ENCODE results near the gene ETV5.

ETV5 gene

GRCh38 chr3:186079925-186080324 lies 29.0 kb downstream of the ETV5 start:
- TF ChIP-seq CTCF (IDR thresholded peaks at IDR 0.05) = no peak
- Histone ChIP-seq H3K4me3 (no peak overlapping the region), H3K27ac (no peak overlapping the region)
- no peak for DNase-seq (ENCODE audit: low spot score)

GRCh38 chr3:186077466-186077865 lies 31.4 kb downstream of the ETV5 start:
- no peak for DNase-seq (ENCODE audit: low spot score)
- TF ChIP-seq CTCF (IDR thresholded peaks at IDR 0.05) = no peak
- no peak overlapping the region for H3K27ac ChIP-seq
- H3K4me3 ChIP-seq = no peak overlapping the region

GRCh38 chr3:186075931-186076567 lies 32.8 kb downstream of the ETV5 start:
- Histone ChIP-seq H3K4me3 (no peak overlapping the region), H3K27ac (no peak overlapping the region)
- no peak for DNase-seq (ENCODE audit: low spot score)
- TF ChIP-seq CTCF (IDR thresholded peaks at IDR 0.05) = no peak

DNA sequence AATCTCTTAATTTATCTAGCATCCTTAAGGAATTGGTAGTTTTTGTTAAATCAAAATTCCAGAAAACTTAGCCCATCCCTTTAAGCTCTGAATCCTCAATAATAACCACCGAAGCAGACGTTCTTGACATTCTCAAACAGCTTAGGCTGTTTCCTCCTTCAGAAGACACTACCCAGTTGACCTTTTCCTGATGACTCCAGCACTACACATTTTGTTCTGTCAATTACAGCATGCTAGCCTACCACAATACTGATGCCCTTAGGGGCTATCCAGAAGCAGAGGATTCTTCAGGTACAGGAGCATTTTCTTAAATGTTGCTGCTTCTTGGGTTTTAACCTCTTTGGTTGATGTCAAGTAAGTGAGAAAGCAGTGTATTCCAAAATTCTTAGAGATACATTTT lies 33.4 kb downstream of the ETV5 start:
- Histone ChIP-seq H3K27ac (no peak overlapping the region), H3K4me3 (no peak overlapping the region)
- DNase-seq (ENCODE audit: low spot score) = no peak
- TF ChIP-seq CTCF (IDR thresholded peaks at IDR 0.05) = no peak

GRCh38 chr3:186073641-186074040 lies 35.2 kb downstream of the ETV5 start:
- Histone ChIP-seq H3K4me3 (no peak overlapping the region), H3K27ac (no peak overlapping the region)
- DNase-seq (ENCODE audit: low spot score) = no peak
- TF ChIP-seq CTCF (IDR thresholded peaks at IDR 0.05) = no peak

DNA sequence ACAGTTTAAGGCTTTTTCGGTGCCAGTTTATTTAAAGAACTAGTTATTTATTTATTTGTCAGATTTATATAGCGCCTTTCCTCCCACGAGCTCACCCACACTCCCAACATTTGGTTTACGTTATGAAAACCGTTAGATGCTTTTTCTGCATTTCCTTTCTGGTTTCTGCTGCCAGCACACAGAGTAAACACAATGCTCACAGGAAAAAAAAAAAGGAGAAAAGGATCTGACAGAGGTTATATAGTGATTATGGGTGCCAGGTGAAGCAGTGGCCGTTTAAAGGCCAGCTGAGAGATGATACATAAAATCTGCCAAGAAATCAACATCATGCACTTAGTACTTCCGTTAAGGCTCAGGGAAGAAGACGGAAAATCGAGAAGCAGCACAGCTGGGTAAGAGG lies 37.9 kb downstream of the ETV5 start:
- no peak for DNase-seq (ENCODE audit: low spot score)
- Histone ChIP-seq H3K4me3 (no peak overlapping the region), H3K27ac (no peak overlapping the region)
- TF ChIP-seq CTCF (IDR thresholded peaks at IDR 0.05) = no peak

- DNase-seq (ENCODE audit: low spot score) = no peak
- no peak overlapping the region for H3K27ac ChIP-seq
- no peak for TF ChIP-seq CTCF (IDR thresholded peaks at IDR 0.05)
- no peak overlapping the region for H3K4me3 ChIP-seq
Observed at GRCh38 chr3:186070550-186070949, 38.3 kb downstream of the ETV5 start.

Data from coronary artery (tissue), 2 donors.